Left ventricle myocardium inferior (tissue), 1 donor: Measurements from ENCODE around the gene ARHGAP26. TPM values are rescaled to one million over a fixed set of nuclear protein-coding genes. Genes with fewer than 3 reads are reported as not detected.
A peak's percentile ranks its signal among the peaks of the same experiment; 100 is the strongest.

Source experiments
- DNase-seq: peaks from one replicate; pipeline ENCODE4 v3.0.0-alpha.2; 2020
- H3K27ac ChIP-seq: fragments of 200-600 bp; replicated peaks from 2 replicates; pipeline ENCODE4 v1.8.0; 2021
- H3K27me3 ChIP-seq: fragments of 200-600 bp; 2 replicates; pipeline ENCODE4 v1.8.0; 2021; ENCODE audit warnings: low read depth
- H3K36me3 ChIP-seq: fragments of 200-600 bp; 2 replicates; pipeline ENCODE4 v1.8.0; 2021
- H3K4me1 ChIP-seq: fragments of 200-600 bp; 2 replicates; pipeline ENCODE4 v1.8.0; 2021
- H3K4me3 ChIP-seq: fragments of 200-600 bp; 2 replicates; pipeline ENCODE4 v1.8.0; 2021; ENCODE audit warnings: mild to moderate bottlenecking, moderate library complexity
- H3K9me3 ChIP-seq: fragments of 200-600 bp; replicated peaks from 2 replicates; pipeline ENCODE4 v1.8.0; 2021
- intact Hi-C: fragments of 100-400 bp; cut with micrococcal nuclease; formaldehyde crosslinking; loops from one replicate; pipeline ENCODE4 v1.11.0; 2022
- total RNA-seq: library from RNA; stranded (reverse); fragmentation: NEBNext Ultra II Directional; extraction: Animal tissue kit (Norgen Biotek cat#: 25700); gene quantifications from one replicate; pipeline ENCODE4 v1.2.1, GENCODE V29; 2021
- TF ChIP-seq, protein P1 (sequence below): fragments of 200-600 bp; IDR thresholded peaks from 2 replicates; pipeline ENCODE4 v1.8.0; 2021; ENCODE audit warnings: antibody characterized with exemption, mild to moderate bottlenecking, borderline replicate concordance
- donor health status: DM: no; HTN: yes; CAD: no; lungs with severe emphysema.

The ARHGAP26 gene
- total RNA-seq, 1 donor from 2014 or later, result 35.7 TPM

- no peak overlapping the region for H3K27ac ChIP-seq
Observed at GRCh38 chr5:142821733-142822487, 51.7 kb downstream of the ARHGAP26 start.

GRCh38 chr5:142823126-142823525, 52.9 kb downstream of the ARHGAP26 start:
- Histone ChIP-seq H3K4me3 (no peak overlapping the region), H3K27ac (no peak overlapping the region), H3K9me3 (no peaks in the 10 kb centered on the region), H3K27me3 (no peaks in the 10 kb centered on the region), H3K36me3 (no peaks in the 10 kb centered on the region), H3K4me1 (peaks cover 96% of the 10 kb centered on the region)
- TF ChIP-seq, protein P1, sequence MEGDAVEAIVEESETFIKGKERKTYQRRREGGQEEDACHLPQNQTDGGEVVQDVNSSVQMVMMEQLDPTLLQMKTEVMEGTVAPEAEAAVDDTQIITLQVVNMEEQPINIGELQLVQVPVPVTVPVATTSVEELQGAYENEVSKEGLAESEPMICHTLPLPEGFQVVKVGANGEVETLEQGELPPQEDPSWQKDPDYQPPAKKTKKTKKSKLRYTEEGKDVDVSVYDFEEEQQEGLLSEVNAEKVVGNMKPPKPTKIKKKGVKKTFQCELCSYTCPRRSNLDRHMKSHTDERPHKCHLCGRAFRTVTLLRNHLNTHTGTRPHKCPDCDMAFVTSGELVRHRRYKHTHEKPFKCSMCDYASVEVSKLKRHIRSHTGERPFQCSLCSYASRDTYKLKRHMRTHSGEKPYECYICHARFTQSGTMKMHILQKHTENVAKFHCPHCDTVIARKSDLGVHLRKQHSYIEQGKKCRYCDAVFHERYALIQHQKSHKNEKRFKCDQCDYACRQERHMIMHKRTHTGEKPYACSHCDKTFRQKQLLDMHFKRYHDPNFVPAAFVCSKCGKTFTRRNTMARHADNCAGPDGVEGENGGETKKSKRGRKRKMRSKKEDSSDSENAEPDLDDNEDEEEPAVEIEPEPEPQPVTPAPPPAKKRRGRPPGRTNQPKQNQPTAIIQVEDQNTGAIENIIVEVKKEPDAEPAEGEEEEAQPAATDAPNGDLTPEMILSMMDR, result no peak
- intact Hi-C loops, result no loop called here
- DNase-seq, result no peak

More at GRCh38 chr5:142821733-142822487, 51.7 kb downstream of the ARHGAP26 start:
- intact Hi-C loops, result no loop called here
- no peaks in the 10 kb centered on the region for H3K36me3 ChIP-seq
- no peak overlapping the region for H3K4me3 ChIP-seq
- DNase-seq, result no peak
- no peaks in the 10 kb centered on the region for H3K27me3 ChIP-seq
- TF ChIP-seq, protein P1, result no peak
- H3K4me1 ChIP-seq, result peaks cover 96% of the 10 kb centered on the region
- no peaks in the 10 kb centered on the region for H3K9me3 ChIP-seq

DNA sequence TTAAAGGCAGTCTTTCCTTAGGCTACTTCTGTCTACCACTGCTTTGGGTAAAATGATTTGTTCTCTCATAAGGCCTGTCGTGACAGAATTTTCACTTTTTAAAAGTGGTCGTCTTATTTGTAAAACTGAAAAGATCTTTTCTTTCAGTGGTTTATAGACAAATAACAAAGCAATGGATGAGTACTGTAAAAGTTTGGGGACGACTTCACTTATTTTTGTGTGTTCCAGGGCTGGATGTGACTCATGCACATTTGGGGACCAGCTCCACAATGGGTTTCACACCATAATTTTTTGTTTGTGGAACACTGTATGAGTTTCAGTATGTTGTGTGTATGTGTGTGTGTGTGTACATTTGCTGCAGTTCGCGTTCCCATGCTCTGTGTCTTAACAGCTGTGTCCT, 53.6 kb downstream of the ARHGAP26 start:
- H3K27me3 ChIP-seq, result no peaks in the 10 kb centered on the region
- no peak overlapping the region for H3K4me3 ChIP-seq
- intact Hi-C loops, result no loop called here
- H3K9me3 ChIP-seq, result no peaks in the 10 kb centered on the region
- H3K27ac ChIP-seq, result no peak overlapping the region
- TF ChIP-seq, protein P1, result no peak
- DNase-seq, result no peak
- H3K36me3 ChIP-seq, result no peaks in the 10 kb centered on the region
- H3K4me1 ChIP-seq, result peaks cover 96% of the 10 kb centered on the region

DNA sequence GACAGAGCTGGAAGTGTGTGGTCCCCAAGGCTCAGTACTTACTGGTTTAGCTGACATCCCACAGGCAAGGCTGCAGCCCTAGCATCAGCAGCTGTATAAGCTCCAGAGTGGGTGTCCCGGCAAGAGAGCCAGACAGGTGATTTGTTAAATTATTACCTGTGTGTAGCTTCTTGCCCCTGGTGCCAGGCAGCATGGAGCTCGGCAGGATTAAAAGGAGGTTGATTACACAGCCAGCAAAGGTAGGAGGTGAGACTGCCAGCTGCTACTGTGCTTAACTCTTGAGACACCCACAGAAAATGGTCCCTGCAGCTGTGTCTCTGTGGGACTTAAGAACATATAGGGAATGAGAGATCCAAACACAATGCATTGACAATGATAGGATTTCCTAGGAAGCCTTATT, 54.2 kb downstream of the ARHGAP26 start:
- intact Hi-C loops, result no loop called here
- Histone ChIP-seq H3K27ac (no peak overlapping the region), H3K4me3 (no peak overlapping the region), H3K36me3 (no peaks in the 10 kb centered on the region), H3K27me3 (no peaks in the 10 kb centered on the region), H3K4me1 (peaks cover 96% of the 10 kb centered on the region), H3K9me3 (no peaks in the 10 kb centered on the region)
- TF ChIP-seq, protein P1, result no peak
- no peak for DNase-seq

DNA sequence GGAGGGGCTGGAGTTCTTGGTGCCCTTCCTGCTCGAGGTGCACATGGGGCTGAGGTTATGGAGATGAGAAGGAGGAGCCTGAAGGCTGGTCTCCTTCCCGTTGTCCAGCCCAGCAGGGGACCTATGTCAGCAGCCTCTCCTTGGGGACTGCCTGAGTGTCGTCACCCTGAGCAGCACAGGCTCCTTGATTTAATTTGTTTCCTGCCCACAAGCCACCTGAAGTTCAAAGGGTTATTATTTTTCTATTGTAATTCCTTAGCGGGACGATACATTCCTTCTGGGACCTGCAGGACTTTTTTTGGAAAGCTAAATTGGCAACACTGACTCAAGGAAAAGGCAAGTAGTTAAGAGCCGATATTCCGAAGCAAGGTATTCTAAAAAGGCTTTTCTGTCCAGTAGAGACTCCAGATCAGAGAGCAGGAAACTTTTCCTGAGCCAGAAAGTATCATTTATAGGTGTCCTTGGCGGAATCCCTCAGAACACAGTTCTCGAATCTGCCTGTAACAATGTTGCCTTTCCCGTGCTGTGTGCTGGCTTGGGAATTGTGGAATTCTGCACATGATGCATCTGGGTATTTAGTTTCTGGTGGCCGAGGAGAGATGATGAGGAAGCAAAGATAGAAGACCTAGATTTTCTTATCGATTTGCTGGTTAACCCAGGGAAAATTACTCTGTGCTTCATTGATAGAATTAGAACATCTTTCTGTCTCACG, 55.4 kb downstream of the ARHGAP26 start:
- H3K4me1 ChIP-seq, result peaks cover 99% of the 10 kb centered on the region
- no peaks in the 10 kb centered on the region for H3K27me3 ChIP-seq
- TF ChIP-seq, protein P1, result no peak
- no peaks in the 10 kb centered on the region for H3K36me3 ChIP-seq
- H3K9me3 ChIP-seq, result no peaks in the 10 kb centered on the region
- peak overlapping the region; percentile 46 for H3K4me3 ChIP-seq
- no peak for DNase-seq
- intact Hi-C loops, result no loop called here
- peak overlapping the region; percentile 73 for H3K27ac ChIP-seq
